HUDEP-2 (cell line): ENCODE measurements around the gene GRPEL1.
"Not testable (repeated sequence)": the region's sequence is repeated elsewhere in the genome, so short reads cannot be mapped to it uniquely, and the experiment has no call there.

Experiments
- DNase-seq, 76 experiments: peaks; one replicate each; lab custom pipeline; 2025; ENCODE audit not compliant: unreplicated experiment in 76 of 76; lab: John Stamatoyannopoulos, UW

GRPEL1 gene

GRCh38 chr4:7094916-7095315 is 27.1 kb upstream of the GRPEL1 start:
- DNase-seq: no peak

GRCh38 chr4:7092026-7092425 is 24.2 kb upstream of the GRPEL1 start:
- no peak for DNase-seq

- DNase-seq: no peak
Measured at GRCh38 chr4:7089213-7089986, 21.5 kb upstream of the GRPEL1 start.

GRCh38 chr4:7087036-7087435 is 19.2 kb upstream of the GRPEL1 start:
- DNase-seq: no peak

- DNase-seq: no peak
Measured at GRCh38 chr4:7086384-7086783, 18.5 kb upstream of the GRPEL1 start.

GRCh38 chr4:7084564-7084961 is 16.7 kb upstream of the GRPEL1 start:
- peak in 1 of 76 experiments; percentile 9 for DNase-seq

GRCh38 chr4:7083597-7084563 is 16.0 kb upstream of the GRPEL1 start:
- no peak for DNase-seq

GRCh38 chr4:7079909-7080308 is 12.0 kb upstream of the GRPEL1 start:
- not testable (repeated sequence) for DNase-seq

GRCh38 chr4:7079483-7079882 is 11.6 kb upstream of the GRPEL1 start:
- DNase-seq: not testable (repeated sequence)

- DNase-seq: no peak
Measured at GRCh38 chr4:7078025-7078424, 10.2 kb upstream of the GRPEL1 start.

GRCh38 chr4:7077371-7077770 is 9.5 kb upstream of the GRPEL1 start:
- DNase-seq: no peak

GRCh38 chr4:7076696-7077082 is 8.8 kb upstream of the GRPEL1 start:
- DNase-seq: no peak

- DNase-seq: no peak
Measured at GRCh38 chr4:7075962-7076695, 8.3 kb upstream of the GRPEL1 start.

GRCh38 chr4:7074426-7074825 is 6.6 kb upstream of the GRPEL1 start:
- DNase-seq: no peak

- DNase-seq: peak in 23 of 76 experiments; percentile 2 to 55 (median 13)
Measured at GRCh38 chr4:7073526-7074390, 5.9 kb upstream of the GRPEL1 start.

GRCh38 chr4:7073059-7073458 is 5.2 kb upstream of the GRPEL1 start:
- DNase-seq: no peak

- peak in 73 of 76 experiments; percentile 17 to 83 (median 64) for DNase-seq
Measured at GRCh38 chr4:7070729-7071511, 3.1 kb upstream of the GRPEL1 start.

GRCh38 chr4:7068883-7069282 is 1.0 kb upstream of the GRPEL1 start:
- DNase-seq: peak in 7 of 76 experiments; percentile 10 to 35 (median 13)

GRCh38 chr4:7068279-7068842 is 497 bp upstream of the GRPEL1 start:
- DNase-seq: peak in 2 of 76 experiments; percentile 61 to 76
